Measurements from ENCODE around the gene BRD9.
"Not testable (repeated sequence)": the region's sequence is repeated elsewhere in the genome, so short reads cannot be mapped to it uniquely, and the experiment has no call there.

The BRD9 gene

DNA sequence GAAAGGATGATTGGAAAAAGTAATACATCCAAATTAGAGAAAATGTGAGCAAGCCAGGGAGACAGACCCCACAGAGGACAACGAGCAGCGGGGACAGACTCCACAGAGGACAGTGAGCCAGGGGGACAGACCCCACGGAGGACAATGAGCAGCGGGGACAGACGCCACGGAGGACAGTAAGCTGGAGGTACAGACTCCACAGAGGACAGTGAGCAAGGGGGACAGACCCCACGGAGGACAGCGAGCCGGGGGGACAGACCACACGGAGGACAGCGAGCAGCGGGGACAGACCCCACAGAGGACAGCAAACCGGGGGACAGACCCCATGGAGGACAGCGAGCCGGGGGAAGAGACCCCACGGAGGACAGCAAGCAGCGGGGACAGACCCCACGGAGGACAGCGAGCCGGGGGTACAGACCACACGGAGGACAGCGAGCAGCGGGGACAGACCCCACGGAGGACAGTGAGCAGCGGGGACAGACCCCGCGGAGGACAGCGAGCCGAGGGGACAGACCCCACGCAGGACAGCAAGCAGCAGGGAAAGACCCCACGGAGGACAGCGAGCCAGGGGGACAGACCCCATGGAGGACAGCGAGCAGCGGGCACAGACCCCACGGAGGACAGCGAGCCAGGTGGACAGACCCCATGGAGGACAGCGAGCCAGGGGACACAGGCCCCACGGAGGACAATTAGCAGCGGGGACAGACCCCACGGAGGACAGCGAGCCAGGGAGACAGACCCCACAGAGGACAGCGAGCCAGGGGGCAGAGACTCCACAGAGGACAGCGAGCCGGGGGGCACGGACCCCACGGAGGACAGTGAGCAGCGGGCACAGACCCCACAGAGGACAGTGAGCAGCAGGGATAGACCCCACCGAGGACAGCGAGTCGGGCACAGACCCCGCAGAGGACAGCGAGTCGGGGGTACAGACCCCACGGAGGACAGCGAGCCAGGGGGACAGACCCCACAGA, 39.9 kb downstream of the BRD9 start:
- peaks cover 3% of the 10 kb centered on the region for H3K27me3 Mint-ChIP-seq
- H3K36me3 Mint-ChIP-seq: no peaks in the 10 kb centered on the region
- H3K4me3 Mint-ChIP-seq: no peak overlapping the region
- no peak overlapping the region for H3K27ac Mint-ChIP-seq
- no peaks in the 10 kb centered on the region for H3K9me3 Mint-ChIP-seq (ENCODE audit: low read depth)
- H3K4me1 Mint-ChIP-seq (ENCODE audit: low read depth): no peaks in the 10 kb centered on the region

DNA sequence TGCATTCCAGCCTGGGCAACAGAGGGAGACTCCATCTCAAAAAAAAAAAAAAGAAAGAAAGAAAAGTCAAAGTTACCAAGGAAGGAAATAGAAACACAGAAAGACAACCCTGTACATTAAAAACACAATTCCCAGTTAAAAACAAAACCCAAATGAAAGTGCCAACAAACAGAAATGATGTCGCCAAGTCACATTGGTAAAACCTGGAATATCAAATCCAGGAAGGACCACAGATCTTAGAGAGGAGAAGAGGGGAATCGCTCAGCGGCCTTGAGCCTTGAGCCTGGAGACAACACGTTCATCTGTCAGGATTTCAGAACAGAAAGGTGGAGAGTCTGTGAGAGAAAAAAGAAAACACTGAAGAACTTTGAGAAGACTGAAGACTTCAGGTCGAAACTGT, 40.6 kb downstream of the BRD9 start:
- H3K4me1 Mint-ChIP-seq (ENCODE audit: low read depth): no peaks in the 10 kb centered on the region
- no peak overlapping the region for H3K27ac Mint-ChIP-seq
- no peaks in the 10 kb centered on the region for H3K9me3 Mint-ChIP-seq (ENCODE audit: low read depth)
- H3K27me3 Mint-ChIP-seq: peaks cover 3% of the 10 kb centered on the region
- H3K36me3 Mint-ChIP-seq: no peaks in the 10 kb centered on the region
- no peak overlapping the region for H3K4me3 Mint-ChIP-seq

DNA sequence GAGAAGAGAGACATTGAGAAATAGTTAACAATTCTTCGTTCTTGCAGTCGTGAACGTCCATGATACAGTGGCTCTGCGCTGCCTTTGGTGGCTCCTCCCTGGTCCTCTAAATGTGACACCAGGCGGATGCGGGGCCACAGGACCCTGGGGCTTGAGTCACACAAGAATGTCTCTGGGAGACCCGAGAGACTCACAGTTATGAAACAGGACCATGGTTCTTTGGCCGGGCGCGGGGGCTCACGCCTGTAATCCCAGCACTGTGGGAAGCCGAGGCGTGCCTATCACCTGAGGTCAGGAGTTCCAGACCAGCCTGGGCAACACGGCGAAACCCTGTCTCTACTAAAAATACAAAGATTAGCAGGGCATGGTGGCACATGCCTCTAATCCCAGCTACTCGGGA, 41.0 kb downstream of the BRD9 start:
- no peaks in the 10 kb centered on the region for H3K4me1 Mint-ChIP-seq (ENCODE audit: low read depth)

DNA sequence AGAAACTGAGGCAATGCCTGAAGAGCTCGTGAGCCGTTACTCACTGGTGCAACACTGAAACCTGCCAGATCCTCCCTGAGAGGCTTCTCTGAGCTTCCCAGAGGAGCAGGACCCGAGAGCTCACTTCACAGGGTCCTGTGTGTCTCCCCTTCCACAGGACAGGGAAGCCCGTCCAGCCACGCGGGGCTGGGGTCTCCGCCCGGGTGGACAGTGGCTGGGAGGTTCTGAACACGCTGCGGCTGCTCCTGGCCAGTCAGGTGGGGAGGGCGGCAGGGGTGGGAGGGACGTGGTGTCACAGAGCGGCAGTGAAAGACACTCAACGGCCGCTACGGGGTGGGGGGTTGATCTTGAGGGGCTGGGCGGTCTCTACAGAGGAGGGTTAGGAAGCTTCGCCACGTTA, 41.5 kb downstream of the BRD9 start:
- peaks cover 3% of the 10 kb centered on the region for H3K27me3 Mint-ChIP-seq
- H3K36me3 Mint-ChIP-seq: peaks cover 3% of the 10 kb centered on the region
- H3K27ac Mint-ChIP-seq: no peak overlapping the region
- H3K4me1 Mint-ChIP-seq (ENCODE audit: low read depth): no peaks in the 10 kb centered on the region
- no peak overlapping the region for H3K4me3 Mint-ChIP-seq
- no peaks in the 10 kb centered on the region for H3K9me3 Mint-ChIP-seq (ENCODE audit: low read depth)

More for the DNA sequence above, 41.0 kb downstream of the BRD9 start:
- H3K27ac Mint-ChIP-seq: no peak overlapping the region
- H3K36me3 Mint-ChIP-seq: peaks cover 1% of the 10 kb centered on the region
- no peaks in the 10 kb centered on the region for H3K9me3 Mint-ChIP-seq (ENCODE audit: low read depth)
- H3K27me3 Mint-ChIP-seq: peaks cover 3% of the 10 kb centered on the region
- no peak overlapping the region for H3K4me3 Mint-ChIP-seq

DNA sequence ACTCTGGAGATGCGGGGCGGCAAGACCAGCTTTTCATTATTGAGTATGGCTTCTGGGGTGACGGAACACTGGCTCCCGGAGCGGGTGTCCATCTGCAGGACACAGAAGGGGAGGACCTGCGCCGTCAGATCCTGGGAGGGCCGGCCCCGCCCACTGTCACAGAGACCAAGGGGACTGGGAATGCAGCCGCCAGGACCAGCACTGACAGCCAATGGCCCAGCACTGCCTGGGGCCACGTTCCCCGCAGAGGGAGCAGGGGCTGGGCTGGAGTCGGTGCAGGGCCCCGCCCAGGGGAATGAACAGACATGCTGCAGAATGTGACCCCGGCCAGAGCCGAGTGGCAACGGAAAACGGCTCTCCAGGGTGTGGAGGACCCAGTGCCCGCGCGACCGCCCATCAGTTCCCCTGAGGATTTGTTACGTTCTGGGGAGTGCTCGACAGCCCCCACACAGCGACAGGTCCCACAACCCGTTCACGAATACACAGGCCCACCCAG, 42.0 kb downstream of the BRD9 start, which contains the start of gene ZDHHC11:
Gene ZDHHC11 (minus strand): TSS at position 476 of the 496 bp plus-strand sequence. CDS start 384 bp downstream, at position 92.
- no peaks in the 10 kb centered on the region for H3K4me1 Mint-ChIP-seq (ENCODE audit: low read depth)
- H3K36me3 Mint-ChIP-seq: peaks cover 3% of the 10 kb centered on the region
- no peaks in the 10 kb centered on the region for H3K9me3 Mint-ChIP-seq (ENCODE audit: low read depth)
- no peak within 1 kb of the TSS for H3K27ac Mint-ChIP-seq
- no peak within 1 kb of the TSS for H3K4me3 Mint-ChIP-seq
- peaks cover 3% of the 10 kb centered on the region for H3K27me3 Mint-ChIP-seq

DNA sequence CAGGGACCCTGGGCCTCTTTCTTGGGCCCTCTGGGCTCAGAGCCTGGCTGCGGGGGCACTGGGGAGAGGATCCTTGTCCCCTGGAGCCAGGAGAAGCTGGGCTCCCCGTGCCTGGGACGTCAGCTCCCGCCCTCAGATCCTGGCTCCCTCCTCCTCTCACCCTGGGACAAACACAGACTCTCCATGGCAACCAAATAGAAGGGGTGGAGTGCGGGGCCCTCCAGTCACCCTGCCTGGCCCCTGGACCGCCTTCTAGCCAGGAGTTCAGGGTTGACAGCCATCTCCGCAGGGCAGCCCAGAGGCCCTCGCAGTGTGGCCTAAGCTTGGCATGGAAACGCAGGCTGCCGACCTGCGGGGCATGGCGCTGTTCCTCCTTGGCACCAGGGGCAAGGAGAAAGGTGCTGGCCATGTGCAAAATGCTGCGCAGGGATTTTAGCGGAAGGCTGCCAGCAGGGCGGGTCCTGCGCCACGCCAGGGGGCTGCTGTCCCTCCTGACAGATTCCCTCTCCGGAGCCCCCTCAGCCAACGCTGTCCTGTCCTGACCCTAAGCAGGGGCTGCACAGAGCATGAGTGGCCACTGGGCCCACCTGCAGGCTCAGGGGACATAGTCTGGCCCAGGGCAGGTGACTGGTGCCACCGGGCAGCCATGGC, 42.8 kb downstream of the BRD9 start:
- peaks cover 3% of the 10 kb centered on the region for H3K36me3 Mint-ChIP-seq
- H3K4me1 Mint-ChIP-seq (ENCODE audit: low read depth): no peaks in the 10 kb centered on the region
- no peak overlapping the region for H3K27ac Mint-ChIP-seq
- peaks cover 3% of the 10 kb centered on the region for H3K27me3 Mint-ChIP-seq
- H3K9me3 Mint-ChIP-seq (ENCODE audit: low read depth): no peaks in the 10 kb centered on the region
- H3K4me3 Mint-ChIP-seq: no peak overlapping the region

DNA sequence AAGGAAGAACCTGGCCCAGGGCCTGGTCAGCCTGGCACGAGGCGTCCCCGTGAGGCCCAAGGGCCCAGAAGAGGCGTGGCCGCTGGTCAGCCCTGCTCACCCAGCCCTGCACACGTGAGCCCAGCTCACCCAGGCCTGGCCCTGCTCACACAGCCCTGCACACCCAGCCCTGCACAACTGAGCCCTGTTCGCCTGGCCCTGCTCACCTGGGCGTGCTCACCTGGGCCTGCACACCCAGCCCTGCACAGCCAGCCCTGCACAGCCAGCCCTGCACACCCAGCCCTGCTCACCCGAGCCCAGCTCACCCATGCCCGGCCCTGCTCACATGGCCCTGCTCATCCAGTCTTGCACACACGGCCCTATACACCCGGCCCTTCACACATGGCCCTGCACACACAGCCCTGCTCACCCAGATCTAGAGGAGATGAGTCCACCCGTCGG, 43.9 kb downstream of the BRD9 start:
- Mint-ChIP-seq H3K27me3 (peaks cover 3% of the 10 kb centered on the region), H3K27ac (no peak overlapping the region), H3K36me3 (peaks cover 3% of the 10 kb centered on the region), H3K9me3 (ENCODE audit: low read depth) (no peaks in the 10 kb centered on the region), H3K4me1 (ENCODE audit: low read depth) (no peaks in the 10 kb centered on the region), H3K4me3 (no peak overlapping the region)

DNA sequence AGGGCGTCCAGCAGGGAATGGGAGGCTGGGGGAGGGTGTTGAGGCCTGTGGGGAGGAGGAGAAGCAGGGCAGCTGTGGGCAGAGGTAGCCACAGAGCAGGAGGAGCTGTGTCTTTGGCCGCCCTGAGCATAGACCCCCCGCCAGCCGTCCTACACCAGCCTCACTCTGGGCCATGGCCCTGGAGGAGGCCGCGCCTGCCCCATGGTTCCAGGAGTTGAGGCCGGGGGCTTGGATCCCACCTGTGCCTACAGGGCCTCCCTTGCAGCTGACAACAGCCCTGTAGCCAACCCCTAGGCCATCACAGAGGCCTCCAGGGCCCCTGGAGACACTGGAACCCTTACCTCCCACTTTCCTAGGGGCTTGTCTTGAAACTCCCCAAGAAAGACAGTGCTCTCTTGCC, 44.9 kb downstream of the BRD9 start:
- not testable (repeated sequence) for H3K27me3 Mint-ChIP-seq, H3K36me3 Mint-ChIP-seq

DNA sequence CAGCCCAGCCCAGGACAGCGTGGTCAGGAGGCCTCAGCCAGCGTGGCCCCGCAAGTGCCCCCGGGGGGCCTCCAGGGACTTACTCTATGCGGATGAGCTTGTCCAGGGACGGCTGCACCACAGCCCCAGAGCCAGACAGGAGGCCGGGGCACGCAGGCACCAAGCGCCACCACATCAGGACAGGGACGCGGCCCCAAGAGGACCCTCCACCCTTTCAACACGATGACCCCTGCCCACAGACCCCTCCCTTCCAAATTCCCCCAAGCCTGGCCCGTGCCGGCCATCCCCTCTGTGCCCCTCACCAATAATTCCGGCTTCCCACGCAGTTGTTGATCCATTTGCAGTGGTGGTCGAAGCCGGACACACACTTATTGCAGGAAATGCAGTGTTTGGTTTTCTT, 45.4 kb downstream of the BRD9 start:
- not testable (repeated sequence) for H3K9me3 Mint-ChIP-seq (ENCODE audit: low read depth); H3K27me3 Mint-ChIP-seq; H3K4me1 Mint-ChIP-seq (ENCODE audit: low read depth); H3K36me3 Mint-ChIP-seq; H3K4me3 Mint-ChIP-seq; H3K27ac Mint-ChIP-seq

More for the DNA sequence above, 44.9 kb downstream of the BRD9 start:
- H3K9me3 Mint-ChIP-seq (ENCODE audit: low read depth); H3K4me1 Mint-ChIP-seq (ENCODE audit: low read depth); H3K4me3 Mint-ChIP-seq; H3K27ac Mint-ChIP-seq: not testable (repeated sequence)

DNA sequence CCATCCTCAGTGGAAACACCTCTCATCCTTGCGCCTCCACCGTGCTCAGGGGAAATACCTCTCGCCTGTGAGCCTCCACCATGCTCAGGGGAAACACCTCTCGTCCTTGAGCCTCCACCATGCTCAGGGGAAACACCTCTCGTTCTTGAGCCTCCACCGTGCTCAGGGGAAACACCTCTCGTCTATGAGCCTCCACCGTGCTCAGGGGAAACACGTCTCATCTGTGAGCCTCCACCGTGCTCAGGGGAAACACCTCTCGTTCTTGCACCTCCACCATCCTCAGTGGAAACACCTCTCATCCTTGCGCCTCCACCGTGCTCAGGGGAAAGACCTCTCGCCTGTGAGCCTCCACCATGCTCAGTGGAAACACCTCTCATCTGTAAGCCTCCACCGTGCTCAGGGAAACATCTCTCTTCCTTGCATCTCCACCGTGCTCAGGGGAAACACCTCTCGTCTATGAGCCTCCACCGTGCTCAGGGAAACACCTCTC, 46.0 kb downstream of the BRD9 start:
- not testable (repeated sequence) for H3K4me1 Mint-ChIP-seq (ENCODE audit: low read depth); H3K4me3 Mint-ChIP-seq; H3K36me3 Mint-ChIP-seq; H3K9me3 Mint-ChIP-seq (ENCODE audit: low read depth); H3K27ac Mint-ChIP-seq; H3K27me3 Mint-ChIP-seq

DNA sequence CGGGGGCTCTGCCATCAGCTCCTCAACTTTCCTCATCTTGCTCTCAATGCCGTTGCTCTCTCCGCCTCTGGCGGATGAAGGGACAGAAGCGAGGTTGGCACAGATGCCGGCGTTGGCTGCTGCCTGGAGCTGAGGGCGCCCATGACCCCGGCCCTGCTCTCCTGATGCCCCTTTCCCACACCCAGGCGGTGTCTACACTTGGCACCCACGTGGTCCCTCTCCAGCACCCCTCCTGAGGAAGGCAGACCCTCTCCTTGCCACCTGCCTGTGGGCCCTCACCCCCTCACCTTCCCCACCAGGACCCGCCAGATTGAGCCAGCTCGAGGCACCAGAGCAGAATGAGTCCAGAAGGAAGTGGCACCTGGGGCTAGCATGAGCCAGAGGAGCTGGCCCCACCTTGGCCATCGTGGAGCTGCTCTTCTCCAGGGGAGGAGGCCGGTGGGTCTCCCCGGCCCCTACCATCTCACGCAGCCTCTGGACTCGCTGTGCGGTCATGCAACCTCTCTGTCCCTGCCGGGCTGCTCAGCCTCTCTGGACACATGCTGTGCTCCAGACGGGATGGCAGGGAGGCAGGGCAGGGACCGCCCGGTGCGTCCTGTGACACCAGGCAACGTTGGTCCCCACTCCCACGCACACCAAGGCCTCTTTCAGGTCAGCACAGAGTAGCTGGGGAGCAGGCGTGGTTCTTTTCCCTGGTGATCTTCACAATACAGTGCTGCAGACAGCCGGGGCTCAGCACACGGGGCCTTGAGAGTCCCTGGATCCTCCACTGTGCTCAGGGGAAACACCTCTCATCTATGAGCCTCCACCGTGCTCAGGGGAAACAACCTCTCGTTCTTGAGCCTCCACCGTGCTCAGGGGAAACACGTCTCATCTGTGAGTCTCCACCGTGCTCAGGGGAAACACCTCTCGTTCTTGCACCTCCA, 46.7 kb downstream of the BRD9 start:
- not testable (repeated sequence) for H3K27me3 Mint-ChIP-seq; H3K4me3 Mint-ChIP-seq; H3K4me1 Mint-ChIP-seq (ENCODE audit: low read depth); H3K9me3 Mint-ChIP-seq (ENCODE audit: low read depth); H3K36me3 Mint-ChIP-seq; H3K27ac Mint-ChIP-seq

DNA sequence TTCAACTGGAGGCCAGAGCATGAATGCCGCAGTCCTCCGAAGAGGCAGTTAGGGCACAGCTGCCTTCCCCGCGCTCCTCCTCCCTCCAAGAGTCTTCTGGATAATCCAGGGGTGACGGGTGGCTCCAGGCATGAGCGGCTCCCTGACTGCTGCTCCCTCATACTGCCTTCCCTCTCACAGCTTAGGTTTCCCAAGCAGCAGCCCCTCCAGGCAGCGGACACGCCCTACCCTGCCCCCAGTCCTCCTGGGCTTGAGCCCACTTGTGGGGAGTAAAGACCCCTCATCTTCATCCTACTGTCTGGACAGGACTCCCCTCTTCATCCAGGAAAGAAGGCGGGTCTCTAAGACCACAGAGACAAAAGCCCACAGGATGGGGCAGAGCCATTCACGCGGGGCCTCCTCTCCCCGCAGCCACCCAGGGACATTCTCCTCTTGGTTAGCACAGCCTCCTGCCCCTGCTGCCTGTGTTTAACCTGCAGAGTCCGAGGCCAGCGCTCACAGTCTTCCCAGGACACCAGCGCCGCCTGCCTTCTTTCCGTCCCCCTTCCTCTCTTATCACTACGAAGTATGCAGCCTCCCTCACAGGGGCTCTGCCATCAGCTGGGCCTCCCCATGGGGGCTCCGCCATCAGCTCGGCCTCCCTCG, 47.4 kb downstream of the BRD9 start:
- not testable (repeated sequence) for H3K27me3 Mint-ChIP-seq; H3K9me3 Mint-ChIP-seq (ENCODE audit: low read depth); H3K4me1 Mint-ChIP-seq (ENCODE audit: low read depth); H3K4me3 Mint-ChIP-seq; H3K36me3 Mint-ChIP-seq; H3K27ac Mint-ChIP-seq

DNA sequence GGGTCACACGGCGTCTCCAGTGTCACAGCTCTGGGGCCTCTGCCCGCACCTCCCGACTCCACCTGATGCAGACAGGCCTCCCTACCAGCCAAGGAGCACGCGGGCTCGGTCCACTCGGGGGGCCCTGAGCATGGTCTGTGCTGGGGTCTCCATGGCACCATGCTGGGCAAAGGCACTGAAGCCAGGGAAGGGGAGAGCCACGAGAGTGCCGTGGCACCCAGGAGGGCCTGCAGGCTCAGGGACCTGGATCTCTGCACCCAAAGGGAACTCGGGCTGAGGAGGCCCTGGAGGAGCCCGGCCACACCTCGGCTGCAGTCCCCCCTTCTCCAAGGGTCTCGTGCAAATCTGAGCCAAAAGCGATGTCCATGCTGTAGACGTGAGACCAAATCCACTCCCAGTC, 48.2 kb downstream of the BRD9 start:
- not testable (repeated sequence) for H3K36me3 Mint-ChIP-seq; H3K27me3 Mint-ChIP-seq; H3K4me3 Mint-ChIP-seq; H3K9me3 Mint-ChIP-seq (ENCODE audit: low read depth); H3K27ac Mint-ChIP-seq; H3K4me1 Mint-ChIP-seq (ENCODE audit: low read depth)

DNA sequence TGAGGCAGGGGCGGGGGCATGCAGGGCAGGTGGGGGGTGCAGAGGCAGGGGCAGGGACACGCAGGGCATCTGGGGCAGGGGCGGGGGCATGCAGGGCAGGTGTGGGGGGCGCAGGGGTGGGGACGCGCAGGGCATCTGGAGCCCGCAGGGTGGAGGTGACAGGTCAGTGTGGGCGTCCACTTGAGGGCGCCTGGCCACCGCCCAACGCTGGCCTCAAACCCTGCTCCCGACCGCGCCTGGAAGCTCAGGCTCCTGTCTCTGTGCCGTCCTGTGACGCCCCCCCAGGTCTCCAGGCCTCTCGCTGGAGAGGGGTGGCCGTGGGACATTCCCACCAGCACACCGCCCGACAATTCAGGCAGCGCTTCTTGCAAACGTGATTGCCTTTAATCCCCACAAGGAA, 48.7 kb downstream of the BRD9 start:
- H3K27ac Mint-ChIP-seq; H3K4me1 Mint-ChIP-seq (ENCODE audit: low read depth); H3K27me3 Mint-ChIP-seq: not testable (repeated sequence)

More for the DNA sequence above, 48.7 kb downstream of the BRD9 start:
- H3K36me3 Mint-ChIP-seq; H3K4me3 Mint-ChIP-seq; H3K9me3 Mint-ChIP-seq (ENCODE audit: low read depth): not testable (repeated sequence)
